Muscle of back (tissue), 11 donors: Measurements from ENCODE around the gene NCKAP5L. TPM values are rescaled to one million over a fixed set of nuclear protein-coding genes. Genes with fewer than 3 reads are reported as not detected.

Experiments used
- DNase-seq, 3 donors: peaks; one replicate each; pipeline versions ENCODE4 v3.0.0 to v3.0.0-alpha.2; 2013
- polyA plus RNA-seq, 10 donors: library from polyadenylated mRNA; unstranded; fragments of 120-200 nt; gene quantifications; one replicate each; pipeline ENCODE4 v1.2.1, GENCODE V29; 2013; ENCODE audit not compliant: insufficient read length in 10 of 10

Gene NCKAP5L
- polyA plus RNA-seq, 10 donors = 28.5 to 38.6 (median 32.4) TPM

DNA sequence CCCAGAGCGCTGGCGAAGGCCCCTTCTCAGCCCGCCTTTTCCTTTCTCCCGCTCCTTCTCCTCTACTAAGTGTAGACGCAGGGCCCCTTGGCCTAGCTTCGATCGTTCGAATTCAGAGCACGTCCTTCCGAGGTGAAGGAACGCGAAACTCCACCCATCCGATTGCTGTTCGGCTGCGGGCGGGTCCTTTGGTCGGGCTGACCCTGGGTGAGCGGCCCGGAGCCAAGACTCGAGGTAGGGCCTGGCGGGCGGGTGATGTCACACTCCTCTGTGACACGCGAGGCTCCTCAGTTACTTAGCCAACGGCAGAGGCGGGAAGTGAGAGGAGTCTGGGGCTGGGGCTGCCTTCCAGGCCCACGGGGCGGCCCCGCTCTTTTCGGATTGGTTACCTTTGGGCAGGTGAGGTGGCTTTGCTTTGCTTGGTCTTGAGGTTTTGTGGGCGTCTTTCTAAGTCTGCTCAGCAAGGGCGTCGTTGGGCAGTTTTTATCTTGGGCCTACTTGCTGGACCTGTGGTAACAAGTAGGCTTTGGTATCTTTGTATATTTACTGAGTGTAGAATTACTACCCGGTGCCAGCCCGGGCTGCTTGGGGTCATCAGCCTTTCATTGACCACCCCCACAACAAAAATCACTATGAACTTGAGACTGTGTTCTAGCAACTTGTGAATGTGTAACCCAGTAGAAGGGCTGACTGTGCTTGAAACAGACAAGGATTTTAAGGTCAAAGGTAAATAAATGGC is 86.2 kb downstream of the NCKAP5L start:
- peak; percentile 71 to 88 (median 71) for DNase-seq

Other genes starting within 250 kb of the NCKAP5L start
- gene FAM186B, start 222.8 kb downstream of the NCKAP5L start, polyA plus RNA-seq = 1 to 10 TPM in 5 of 10 donors, under 1 TPM in 5; 0.54 to 2.9 (median 1.1) TPM
- 10 to 100 TPM; 10.9 to 18.1 (median 12.5) TPM for gene PRPF40B, start 204.9 kb downstream of the NCKAP5L start, polyA plus RNA-seq
- gene FMNL3, start 121.0 kb downstream of the NCKAP5L start, polyA plus RNA-seq = 10 to 100 TPM; 22.4 to 37.9 (median 26.4) TPM
- 100 to 1,000 TPM; 238 to 318 (median 275) TPM for gene TMBIM6, start 86.9 kb downstream of the NCKAP5L start, polyA plus RNA-seq
- 1 to 10 TPM; 4.2 to 6.2 (median 4.9) TPM for gene BCDIN3D, start 14.7 kb upstream of the NCKAP5L start, polyA plus RNA-seq
- 10 to 100 TPM in 2 of 10 donors, 1 to 10 TPM in 8; 5.3 to 14.0 (median 7.7) TPM for gene FAIM2, start 75.5 kb upstream of the NCKAP5L start, polyA plus RNA-seq
- gene AQP2, start 122.3 kb upstream of the NCKAP5L start, polyA plus RNA-seq = under 1 TPM in 2 of 10 donors, not detected in 8; 0.05 to 0.11 TPM
- under 1 TPM; 0.22 to 0.67 (median 0.54) TPM for gene AQP5, start 133.5 kb upstream of the NCKAP5L start, polyA plus RNA-seq
- under 1 TPM in 9 of 10 donors, not detected in 1; 0.08 to 0.24 (median 0.16) TPM for gene AQP6, start 144.5 kb upstream of the NCKAP5L start, polyA plus RNA-seq
- 10 to 100 TPM; 19.3 to 41.4 (median 28.6) TPM for gene RACGAP1, start 197.1 kb upstream of the NCKAP5L start, polyA plus RNA-seq
- gene ASIC1, start 229.2 kb upstream of the NCKAP5L start, polyA plus RNA-seq = 10 to 100 TPM in 5 of 10 donors, 1 to 10 TPM in 5; 7.7 to 15.1 (median 10.0) TPM